Fibroblast of the conjunctiva (primary cell): ENCODE measurements around the gene PBX3.

Experiments used
- DNase-seq: peaks from one replicate; pipeline ENCODE4 v3.0.0-alpha.2; 2010; ENCODE audit warnings: low read depth

Gene PBX3

GRCh38 chr9:125747053-125747764 is at the start of gene PBX3:
TSS of gene PBX3 (plus strand) at chr9:125747373.
- no peak for DNase-seq

- no peak for DNase-seq
These were observed 47.3 kb upstream of the PBX3 start for GRCh38 chr9:125699870-125700269.

- no peak for DNase-seq
These were observed 46.4 kb upstream of the PBX3 start for GRCh38 chr9:125700791-125701190.

- DNase-seq = peak; percentile 5
These were observed 45.8 kb upstream of the PBX3 start for GRCh38 chr9:125701351-125701750.

- no peak for DNase-seq
These were observed 43.5 kb upstream of the PBX3 start for GRCh38 chr9:125703662-125704061.

GRCh38 chr9:125705893-125706292 is 41.3 kb upstream of the PBX3 start:
- no peak for DNase-seq

GRCh38 chr9:125706651-125707471 is 40.3 kb upstream of the PBX3 start, which contains the start of gene MAPKAP1:
TSS of gene MAPKAP1 (minus strand) at chr9:125707208. CDS start at chr9:125672574, 34,634 bp downstream.
- DNase-seq = peak; percentile 94

- no peak for DNase-seq
These were observed 39.7 kb upstream of the PBX3 start for GRCh38 chr9:125707472-125707804.

GRCh38 chr9:125726456-125727132 is 20.6 kb upstream of the PBX3 start:
- no peak for DNase-seq

- no peak for DNase-seq
These were observed 17.0 kb upstream of the PBX3 start for GRCh38 chr9:125730168-125730567.

- DNase-seq = no peak
These were observed 14.6 kb upstream of the PBX3 start for GRCh38 chr9:125732562-125732961.

- DNase-seq = no peak
These were observed 7.7 kb upstream of the PBX3 start for GRCh38 chr9:125739436-125739835.

- no peak for DNase-seq
These were observed 4.5 kb upstream of the PBX3 start for GRCh38 chr9:125742657-125743056.

GRCh38 chr9:125743682-125744428 is 3.3 kb upstream of the PBX3 start:
- no peak for DNase-seq

GRCh38 chr9:125744616-125745015 is 2.6 kb upstream of the PBX3 start:
- DNase-seq = no peak

GRCh38 chr9:125745018-125745417 is 2.2 kb upstream of the PBX3 start:
- DNase-seq = no peak

- no peak for DNase-seq
These were observed 1.5 kb upstream of the PBX3 start for GRCh38 chr9:125745682-125746016.

- DNase-seq = peak; percentile 89
These were observed 978 bp upstream of the PBX3 start for GRCh38 chr9:125746017-125746773.

- no peak for DNase-seq
These were observed 460 bp upstream of the PBX3 start for GRCh38 chr9:125746774-125747052.

GRCh38 chr9:125747765-125748445 is 732 bp downstream of the PBX3 start:
- no peak for DNase-seq

- DNase-seq = no peak
These were observed 1.4 kb downstream of the PBX3 start for GRCh38 chr9:125748446-125749099.
